ENCODE results near the gene FOXC1.

FOXC1 gene

DNA sequence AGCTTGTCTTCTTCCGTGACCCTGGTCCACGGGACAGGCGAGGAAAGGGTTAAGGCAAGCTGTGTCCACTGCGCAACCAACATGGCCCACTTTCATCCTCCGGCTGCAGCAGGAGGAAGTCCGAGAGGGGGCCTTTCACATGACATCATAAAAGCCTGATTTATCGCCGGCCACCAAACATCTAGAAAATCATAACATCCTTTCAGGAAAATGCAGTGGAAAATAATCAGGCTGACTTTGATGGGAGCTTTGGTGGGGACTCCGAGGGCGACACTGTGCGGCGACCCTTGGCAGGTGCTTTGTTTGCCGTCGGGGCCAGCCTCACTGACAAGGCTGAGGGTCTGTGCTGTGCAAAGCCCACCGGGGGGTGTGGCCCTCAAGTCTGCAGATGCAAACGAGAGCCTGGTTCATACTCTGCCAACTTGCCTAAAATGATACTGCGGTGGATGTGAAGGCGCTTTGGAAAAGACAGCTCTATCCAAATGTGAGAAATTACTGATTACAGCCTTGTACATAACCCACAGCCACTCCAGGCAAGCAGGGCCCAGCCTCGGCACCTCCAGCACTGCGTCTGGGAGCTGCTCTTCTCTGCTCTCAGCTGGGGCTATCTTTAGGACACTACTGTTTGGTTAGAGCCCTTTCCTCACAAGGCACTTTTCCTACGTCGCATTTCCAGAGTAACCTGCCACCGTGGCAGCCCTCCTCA is 25.7 kb downstream of the FOXC1 start:
- H3K4me3 ChIP-seq (ENCODE audit: low read depth, low read length): no peak overlapping the region
- no peak for DNase-seq (ENCODE audit: low read depth)
- no peak for TF ChIP-seq MYC (IDR thresholded peaks at IDR 0.05; ENCODE audit: low read depth, low read length)
- TF ChIP-seq POLR2A (IDR thresholded peaks at IDR 0.05; ENCODE audit: extremely low read depth, insufficient read length): no peak

DNA sequence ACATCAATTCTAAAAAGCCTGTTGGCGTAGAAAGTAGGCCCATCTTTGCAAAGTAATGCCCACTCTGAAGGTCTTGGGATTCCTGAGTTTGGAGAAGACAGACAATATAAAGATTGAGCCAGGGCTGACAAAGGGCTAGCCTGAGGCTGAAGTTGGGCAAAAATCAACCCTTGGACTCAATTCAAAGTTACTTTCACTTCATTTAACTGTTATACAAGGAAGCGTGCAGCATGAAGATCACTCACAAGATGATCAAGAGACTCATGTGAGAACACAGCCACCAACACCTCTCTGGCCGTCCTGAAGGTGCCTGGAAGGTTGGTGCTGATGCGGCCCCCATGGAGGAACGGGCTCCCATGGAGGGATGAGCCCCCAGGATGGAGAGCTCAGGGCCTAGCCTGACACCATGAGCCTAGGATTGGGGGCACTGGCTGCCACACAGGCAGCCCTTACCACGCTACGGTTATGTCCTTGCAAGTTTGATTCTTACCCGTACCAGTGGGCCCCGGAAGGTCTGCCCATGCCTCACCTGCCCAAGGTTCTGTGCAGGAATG is 26.6 kb downstream of the FOXC1 start:
- DNase-seq (ENCODE audit: low read depth): no peak
- H3K4me3 ChIP-seq (ENCODE audit: low read depth, low read length): no peak overlapping the region
- TF ChIP-seq POLR2A (IDR thresholded peaks at IDR 0.05; ENCODE audit: extremely low read depth, insufficient read length) (no peak), MYC (IDR thresholded peaks at IDR 0.05; ENCODE audit: low read depth, low read length) (no peak)
- TF ChIP-seq, protein P1, sequence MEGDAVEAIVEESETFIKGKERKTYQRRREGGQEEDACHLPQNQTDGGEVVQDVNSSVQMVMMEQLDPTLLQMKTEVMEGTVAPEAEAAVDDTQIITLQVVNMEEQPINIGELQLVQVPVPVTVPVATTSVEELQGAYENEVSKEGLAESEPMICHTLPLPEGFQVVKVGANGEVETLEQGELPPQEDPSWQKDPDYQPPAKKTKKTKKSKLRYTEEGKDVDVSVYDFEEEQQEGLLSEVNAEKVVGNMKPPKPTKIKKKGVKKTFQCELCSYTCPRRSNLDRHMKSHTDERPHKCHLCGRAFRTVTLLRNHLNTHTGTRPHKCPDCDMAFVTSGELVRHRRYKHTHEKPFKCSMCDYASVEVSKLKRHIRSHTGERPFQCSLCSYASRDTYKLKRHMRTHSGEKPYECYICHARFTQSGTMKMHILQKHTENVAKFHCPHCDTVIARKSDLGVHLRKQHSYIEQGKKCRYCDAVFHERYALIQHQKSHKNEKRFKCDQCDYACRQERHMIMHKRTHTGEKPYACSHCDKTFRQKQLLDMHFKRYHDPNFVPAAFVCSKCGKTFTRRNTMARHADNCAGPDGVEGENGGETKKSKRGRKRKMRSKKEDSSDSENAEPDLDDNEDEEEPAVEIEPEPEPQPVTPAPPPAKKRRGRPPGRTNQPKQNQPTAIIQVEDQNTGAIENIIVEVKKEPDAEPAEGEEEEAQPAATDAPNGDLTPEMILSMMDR (IDR thresholded peaks at IDR 0.05; ENCODE audit: low read depth, low read length): no peak
- TF ChIP-seq, protein P2, sequence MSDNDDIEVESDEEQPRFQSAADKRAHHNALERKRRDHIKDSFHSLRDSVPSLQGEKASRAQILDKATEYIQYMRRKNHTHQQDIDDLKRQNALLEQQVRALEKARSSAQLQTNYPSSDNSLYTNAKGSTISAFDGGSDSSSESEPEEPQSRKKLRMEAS (IDR thresholded peaks at IDR 0.05; ENCODE audit: low read depth, low read length): no peak

DNA sequence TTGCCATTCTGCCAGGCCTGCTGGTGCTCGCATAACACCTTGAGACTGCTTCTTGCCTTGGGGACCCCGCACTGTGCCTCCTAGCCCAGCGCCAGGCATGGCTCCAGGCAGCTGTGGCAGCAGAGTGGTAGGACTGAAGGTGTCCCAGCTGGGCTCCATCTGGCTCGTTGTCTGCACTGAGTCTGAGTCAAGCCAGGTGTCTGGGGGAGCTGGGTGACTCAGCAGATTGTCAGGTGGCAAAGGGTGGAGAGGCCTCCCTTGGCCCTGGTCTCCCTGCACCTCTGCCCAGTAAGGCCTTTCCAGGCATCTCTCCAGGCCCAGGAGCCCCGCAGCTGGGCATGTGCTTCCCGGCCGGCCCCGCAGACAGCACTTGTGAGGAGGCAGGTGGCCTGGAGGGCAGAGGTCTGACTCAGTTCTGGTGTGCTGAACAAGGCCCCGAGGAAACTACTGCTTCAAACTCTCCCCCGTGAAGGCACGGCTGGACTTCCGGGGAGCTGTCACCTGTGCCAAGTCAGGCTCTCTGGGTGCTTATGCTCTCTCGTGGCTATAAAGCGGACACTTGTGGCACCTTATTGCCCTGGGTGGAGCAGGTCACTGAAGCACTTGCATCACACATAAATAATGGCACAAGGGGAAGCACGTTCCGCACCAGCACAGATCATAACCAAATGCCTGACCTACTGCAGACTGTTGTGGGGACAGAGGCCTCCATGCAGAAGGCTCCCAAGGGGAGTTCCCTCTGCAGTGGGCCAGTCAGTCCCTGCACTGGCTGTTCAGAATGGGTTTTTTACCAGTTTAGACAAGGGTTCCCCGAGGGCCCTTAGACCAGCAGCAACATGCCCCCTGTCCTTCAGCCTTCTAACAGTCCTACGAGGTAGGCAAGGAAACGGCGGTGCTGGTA is 27.5 kb downstream of the FOXC1 start:
- H3K4me3 ChIP-seq (ENCODE audit: low read depth, low read length): no peak overlapping the region
- no peak for TF ChIP-seq MYC (IDR thresholded peaks at IDR 0.05; ENCODE audit: low read depth, low read length)
- no peak for TF ChIP-seq POLR2A (IDR thresholded peaks at IDR 0.05; ENCODE audit: extremely low read depth, insufficient read length)
- TF ChIP-seq, protein P2 (IDR thresholded peaks at IDR 0.05; ENCODE audit: low read depth, low read length): no peak
- TF ChIP-seq, protein P1 (IDR thresholded peaks at IDR 0.05; ENCODE audit: low read depth, low read length): no peak
- DNase-seq (ENCODE audit: low read depth): no peak

DNA sequence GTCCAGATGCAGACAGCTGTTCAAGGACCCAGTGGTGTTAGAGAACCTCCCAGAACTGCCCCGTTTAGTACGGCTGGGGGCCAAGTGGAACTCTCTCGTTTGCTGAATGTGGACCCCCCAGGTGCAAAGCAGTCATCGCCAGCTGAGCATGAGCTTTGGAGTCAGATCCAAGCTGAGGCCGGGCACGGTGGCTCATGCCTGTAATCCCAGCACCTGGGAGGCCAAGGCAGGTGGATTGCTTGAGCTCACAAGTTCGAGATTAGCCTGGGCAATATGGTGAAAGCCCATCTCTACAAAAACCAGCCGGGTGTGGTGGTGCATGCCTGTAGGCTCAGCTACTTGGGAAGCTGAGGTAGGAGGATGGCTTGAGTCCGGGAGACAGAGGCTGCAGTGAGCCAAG is 29.7 kb downstream of the FOXC1 start:
- TF ChIP-seq MYC (IDR thresholded peaks at IDR 0.05; ENCODE audit: low read depth, low read length): no peak
- no peak for TF ChIP-seq POLR2A (IDR thresholded peaks at IDR 0.05; ENCODE audit: extremely low read depth, insufficient read length)
- TF ChIP-seq, protein P1 (IDR thresholded peaks at IDR 0.05; ENCODE audit: low read depth, low read length): no peak
- TF ChIP-seq, protein P2 (IDR thresholded peaks at IDR 0.05; ENCODE audit: low read depth, low read length): no peak
- no peak for DNase-seq (ENCODE audit: low read depth)
- no peak overlapping the region for H3K4me3 ChIP-seq (ENCODE audit: low read depth, low read length)

DNA sequence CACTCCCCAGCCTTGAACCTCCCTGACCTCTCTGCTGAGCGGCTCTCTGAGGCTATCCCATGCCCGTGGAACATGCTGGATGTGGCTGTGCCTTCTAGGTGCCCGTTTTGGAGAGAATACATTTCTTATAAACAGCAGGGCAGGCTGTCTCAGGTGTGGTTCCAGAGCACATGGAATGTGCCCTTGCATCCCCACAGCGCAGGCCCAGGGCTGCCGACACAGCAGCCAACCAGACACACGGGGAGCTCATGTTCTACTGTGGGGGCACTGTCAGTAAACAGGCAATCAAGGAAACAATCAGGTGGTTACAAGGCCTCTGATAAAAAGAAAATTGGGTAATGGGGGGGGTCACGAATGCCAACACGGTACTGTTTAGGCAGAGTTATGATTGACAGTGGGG is 30.8 kb downstream of the FOXC1 start:
- no peak for DNase-seq (ENCODE audit: low read depth)
- no peak overlapping the region for H3K4me3 ChIP-seq (ENCODE audit: low read depth, low read length)
- TF ChIP-seq, protein P2 (IDR thresholded peaks at IDR 0.05; ENCODE audit: low read depth, low read length): no peak
- TF ChIP-seq POLR2A (IDR thresholded peaks at IDR 0.05; ENCODE audit: extremely low read depth, insufficient read length): no peak
- no peak for TF ChIP-seq MYC (IDR thresholded peaks at IDR 0.05; ENCODE audit: low read depth, low read length)
- TF ChIP-seq, protein P1 (IDR thresholded peaks at IDR 0.05; ENCODE audit: low read depth, low read length): no peak

Data from NB4 (cell line).